HEK293 (cell line): ENCODE results near the gene PDGFC.

Source experiments
- CTCF ChIA-PET: fragments of 350-600 bp; formaldehyde crosslinking; extraction: SDS; loops from one replicate; lab custom pipeline; 2021; ENCODE audit warnings: antibody characterized with exemption; lab: Yijun Ruan, JAX
- POLR2A ChIA-PET: fragments of 300-600 bp; formaldehyde crosslinking; extraction: SDS; loops from one replicate; lab custom pipeline; 2020; ENCODE audit warnings: antibody characterized with exemption, inconsistent platforms; lab: Yijun Ruan, JAX
- H3K27ac ChIP-seq: fragments of 200-500 bp; sonication (Bioruptor generic); 2 replicates; pipeline ENCODE4 v1.5.1; 2014; ENCODE audit warnings: low read depth, low read length, control low read depth, inconsistent platforms; ENCODE audit errors: extremely low read depth
- H3K36me3 ChIP-seq, 2 experiments: fragments of 200-500 bp in 1 of 2; sonication (Bioruptor generic) in 1 of 2; 1 replicate in 1 of 2; 2 replicates in 1 of 2; pipeline ENCODE4 v1.5.1; 2014 to 2017; ENCODE audit warnings: inconsistent platforms in 2 of 2, low read length in 2 of 2; ENCODE audit not compliant: control insufficient read depth in 2 of 2, insufficient read depth in 1 of 2
- H3K4me1 ChIP-seq: fragments of 200-500 bp; sonication (Bioruptor generic); 2 replicates; pipeline ENCODE4 v1.5.1; 2014; ENCODE audit warnings: mild to moderate bottlenecking, low read length, inconsistent platforms; ENCODE audit not compliant: control insufficient read depth, insufficient read depth
- H3K4me3 ChIP-seq: 2 replicates; pipeline ENCODE4 v1.5.1; 2011; ENCODE audit warnings: low read depth, mild to moderate bottlenecking, control low read depth, low read length, moderate library complexity
- H3K9me3 ChIP-seq: fragments of 200-500 bp; sonication (Bioruptor generic); 2 replicates; pipeline ENCODE4 v1.5.1; 2014; ENCODE audit warnings: low read depth, low read length, inconsistent platforms; ENCODE audit not compliant: control insufficient read depth, insufficient read depth
- GFI1B ChIP-seq: fragments of 450-650 bp; formaldehyde crosslinking; IDR thresholded peaks from 2 replicates; pipeline ENCODE4 v1.5.1; 2016; ENCODE audit warnings: missing biosample characterization, missing genetic modification characterization
- KLF7 ChIP-seq: fragments of 450-650 bp; formaldehyde crosslinking; IDR thresholded peaks from 2 replicates; pipeline ENCODE4 v1.5.1; 2016; ENCODE audit warnings: missing biosample characterization, missing genetic modification characterization, borderline replicate concordance
- ZBTB7A ChIP-seq: fragments of 450-650 bp; formaldehyde crosslinking; IDR thresholded peaks from 2 replicates; pipeline ENCODE4 v1.5.1; 2016; ENCODE audit warnings: low read depth, missing biosample characterization, missing genetic modification characterization
- ZNF19 ChIP-seq: fragments of 450-650 bp; formaldehyde crosslinking; IDR thresholded peaks from 2 replicates; pipeline ENCODE4; 2016; ENCODE audit warnings: missing biosample characterization, missing genetic modification characterization, low read depth
- ZNF2 ChIP-seq: fragments of 450-650 bp; formaldehyde crosslinking; IDR thresholded peaks from 2 replicates; pipeline ENCODE4 v1.5.1; 2016; ENCODE audit warnings: missing biosample characterization, missing genetic modification characterization
- ZNF214 ChIP-seq: fragments of 450-650 bp; formaldehyde crosslinking; IDR thresholded peaks from 2 replicates; pipeline ENCODE4 v1.5.1; 2017; ENCODE audit warnings: missing biosample characterization, mild to moderate bottlenecking, missing genetic modification characterization, borderline replicate concordance
- ZNF248 ChIP-seq: fragments of 450-650 bp; formaldehyde crosslinking; IDR thresholded peaks from 2 replicates; pipeline ENCODE4 v1.5.1; 2017; ENCODE audit warnings: missing biosample characterization, missing genetic modification characterization
- ZNF404 ChIP-seq: fragments of 450-650 bp; formaldehyde crosslinking; IDR thresholded peaks from 2 replicates; pipeline ENCODE4 v1.5.1; 2017; ENCODE audit warnings: missing biosample characterization, missing genetic modification characterization
- ZNF48 ChIP-seq: fragments of 450-650 bp; formaldehyde crosslinking; IDR thresholded peaks from 2 replicates; pipeline ENCODE4 v1.5.1; 2016; ENCODE audit warnings: missing biosample characterization, missing genetic modification characterization
- ZNF510 ChIP-seq: fragments of 450-650 bp; formaldehyde crosslinking; IDR thresholded peaks from 2 replicates; pipeline ENCODE4 v1.5.1; 2018; ENCODE audit warnings: mild to moderate bottlenecking, missing genetic modification characterization, missing biosample characterization; ENCODE audit not compliant: insufficient replicate concordance
- ZNF514 ChIP-seq: fragments of 450-650 bp; formaldehyde crosslinking; IDR thresholded peaks from 2 replicates; pipeline ENCODE4 v1.5.1; 2016; ENCODE audit warnings: missing biosample characterization, missing genetic modification characterization
- ZNF626 ChIP-seq: fragments of 450-650 bp; sonication (Bioruptor Pico); formaldehyde crosslinking; IDR thresholded peaks from 2 replicates; pipeline ENCODE4 v1.5.1; 2018; ENCODE audit warnings: missing biosample characterization, missing genetic modification characterization, inconsistent platforms
- ZNF830 ChIP-seq: fragments of 450-650 bp; IDR thresholded peaks from 2 replicates; pipeline ENCODE4 v1.5.0; 2018; ENCODE audit warnings: missing biosample characterization, missing genetic modification characterization, low read depth, mild to moderate bottlenecking, moderate library complexity
- TF ChIP-seq, protein P1 (sequence below): fragments of 450-650 bp; formaldehyde crosslinking; IDR thresholded peaks from 2 replicates; pipeline ENCODE4 v1.5.1; 2016; ENCODE audit warnings: missing biosample characterization, missing genetic modification characterization
- TF ChIP-seq, protein P2 (sequence below): fragments of 450-650 bp; formaldehyde crosslinking; IDR thresholded peaks from 2 replicates; pipeline ENCODE4 v1.5.1; 2016; ENCODE audit warnings: missing biosample characterization, missing genetic modification characterization
- TF ChIP-seq, protein P3 (sequence below): fragments of 450-650 bp; formaldehyde crosslinking; IDR thresholded peaks from 2 replicates; pipeline ENCODE4 v1.5.1; 2017; ENCODE audit warnings: missing biosample characterization, missing genetic modification characterization

PDGFC gene

DNA sequence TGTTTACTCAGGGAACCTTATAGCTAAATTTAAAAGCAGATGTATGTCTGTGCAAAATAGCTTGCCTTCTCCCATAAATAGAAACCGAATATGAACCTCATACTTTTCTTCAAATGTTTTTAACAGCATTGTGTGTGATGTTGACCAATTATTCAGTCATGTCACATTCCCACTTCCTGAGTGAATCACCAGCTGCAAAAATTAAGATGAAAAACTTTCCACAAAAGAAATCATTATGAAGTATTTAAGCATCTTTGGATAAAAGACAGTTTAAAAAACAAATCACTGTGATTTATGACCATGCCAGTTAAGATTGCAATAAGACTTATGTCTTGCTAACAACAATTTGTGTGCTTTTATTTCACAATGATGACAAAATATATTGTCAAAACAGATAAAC is 220.1 kb downstream of the PDGFC start:
- Histone ChIP-seq H3K36me3 (no peaks in the 10 kb centered on the region), H3K4me3 (no peak overlapping the region), H3K4me1 (no peaks in the 10 kb centered on the region), H3K9me3 (no peaks in the 10 kb centered on the region), H3K27ac (no peak overlapping the region)
- ChIA-PET CTCF (interaction anchor here (0.6 kb wide), 1 partner anchor 212 kb away, joined by 5 read pairs; no protein-coding TSS in a partner anchor), POLR2A (no interaction called here)
- TF ChIP-seq, protein P1, sequence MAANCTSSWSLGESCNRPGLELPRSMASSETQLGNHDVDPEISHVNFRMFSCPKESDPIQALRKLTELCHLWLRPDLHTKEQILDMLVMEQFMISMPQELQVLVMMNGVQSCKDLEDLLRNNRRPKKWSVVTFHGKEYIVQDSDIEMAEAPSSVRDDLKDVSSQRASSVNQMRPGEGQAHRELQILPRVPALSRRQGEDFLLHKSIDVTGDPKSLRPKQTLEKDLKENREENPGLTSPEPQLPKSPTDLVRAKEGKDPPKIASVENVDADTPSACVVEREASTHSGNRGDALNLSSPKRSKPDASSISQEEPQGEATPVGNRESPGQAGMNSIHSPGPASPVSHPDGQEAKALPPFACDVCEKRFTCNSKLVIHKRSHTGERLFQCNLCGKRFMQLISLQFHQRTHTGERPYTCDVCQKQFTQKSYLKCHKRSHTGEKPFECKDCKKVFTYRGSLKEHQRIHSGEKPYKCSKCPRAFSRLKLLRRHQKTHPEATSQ (tag by site-specific recombination), result no peak
- TF ChIP-seq, protein P2, sequence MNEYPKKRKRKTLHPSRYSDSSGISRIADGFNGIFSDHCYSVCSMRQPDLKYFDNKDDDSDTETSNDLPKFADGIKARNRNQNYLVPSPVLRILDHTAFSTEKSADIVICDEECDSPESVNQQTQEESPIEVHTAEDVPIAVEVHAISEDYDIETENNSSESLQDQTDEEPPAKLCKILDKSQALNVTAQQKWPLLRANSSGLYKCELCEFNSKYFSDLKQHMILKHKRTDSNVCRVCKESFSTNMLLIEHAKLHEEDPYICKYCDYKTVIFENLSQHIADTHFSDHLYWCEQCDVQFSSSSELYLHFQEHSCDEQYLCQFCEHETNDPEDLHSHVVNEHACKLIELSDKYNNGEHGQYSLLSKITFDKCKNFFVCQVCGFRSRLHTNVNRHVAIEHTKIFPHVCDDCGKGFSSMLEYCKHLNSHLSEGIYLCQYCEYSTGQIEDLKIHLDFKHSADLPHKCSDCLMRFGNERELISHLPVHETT (tag by site-specific recombination), result no peak
- TF ChIP-seq ZNF248, result no peak
- TF ChIP-seq KLF7 (tag by site-specific recombination), result no peak
- TF ChIP-seq ZNF514 (tag by site-specific recombination), result no peak
- TF ChIP-seq ZNF48 (tag by site-specific recombination), result no peak
- no peak for TF ChIP-seq ZNF830 (tag by site-specific recombination)
- no peak for TF ChIP-seq ZNF19
- no peak for TF ChIP-seq ZNF626 (tag by site-specific recombination)
- TF ChIP-seq ZNF510 (tag by site-specific recombination), result no peak

DNA sequence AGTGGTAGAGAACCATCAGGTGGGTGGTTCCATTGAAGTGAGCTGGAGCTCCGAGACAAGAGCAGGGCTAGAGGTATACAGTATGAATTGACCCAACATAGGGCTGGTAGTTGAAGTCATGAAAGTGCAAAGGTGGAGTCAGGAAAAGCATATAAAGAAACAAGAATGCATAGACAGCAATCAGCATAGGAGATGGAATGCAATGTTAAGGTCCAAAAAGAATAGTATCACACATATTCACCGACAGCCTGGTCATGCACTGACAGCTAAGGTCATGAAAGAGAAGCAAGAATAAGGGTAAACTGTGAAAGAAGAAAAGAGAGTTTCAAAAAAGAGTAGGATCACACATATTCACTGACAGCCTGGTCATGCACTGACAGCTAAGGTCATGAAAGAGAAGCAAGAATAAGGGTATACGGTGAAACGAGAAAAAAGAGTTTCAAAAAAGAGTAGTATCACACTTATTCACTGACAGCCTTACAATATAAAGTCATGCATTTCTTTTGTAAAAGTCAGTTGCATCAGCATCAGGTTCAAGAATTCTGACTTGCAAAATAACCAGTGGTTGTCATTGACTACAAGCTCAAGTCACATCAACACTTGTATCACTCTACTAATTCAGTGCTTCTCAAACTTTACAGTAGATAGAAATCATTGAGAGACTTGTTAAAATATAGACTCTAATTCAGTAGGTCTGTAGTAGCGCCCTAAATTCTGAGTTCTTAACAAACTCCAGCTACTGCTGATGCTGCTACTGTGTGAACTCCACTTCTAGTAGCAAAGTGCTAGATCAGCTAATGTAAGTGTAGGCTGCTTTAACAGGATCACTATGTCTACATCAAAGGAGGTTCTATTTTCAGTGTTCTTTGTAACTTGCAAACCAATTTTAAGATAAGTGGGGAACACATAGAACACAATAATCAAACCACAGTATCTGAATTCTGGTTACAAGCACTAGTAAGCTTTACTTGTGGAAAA is 221.9 kb downstream of the PDGFC start:
- no peak overlapping the region for H3K4me3 ChIP-seq
- TF ChIP-seq, protein P3, sequence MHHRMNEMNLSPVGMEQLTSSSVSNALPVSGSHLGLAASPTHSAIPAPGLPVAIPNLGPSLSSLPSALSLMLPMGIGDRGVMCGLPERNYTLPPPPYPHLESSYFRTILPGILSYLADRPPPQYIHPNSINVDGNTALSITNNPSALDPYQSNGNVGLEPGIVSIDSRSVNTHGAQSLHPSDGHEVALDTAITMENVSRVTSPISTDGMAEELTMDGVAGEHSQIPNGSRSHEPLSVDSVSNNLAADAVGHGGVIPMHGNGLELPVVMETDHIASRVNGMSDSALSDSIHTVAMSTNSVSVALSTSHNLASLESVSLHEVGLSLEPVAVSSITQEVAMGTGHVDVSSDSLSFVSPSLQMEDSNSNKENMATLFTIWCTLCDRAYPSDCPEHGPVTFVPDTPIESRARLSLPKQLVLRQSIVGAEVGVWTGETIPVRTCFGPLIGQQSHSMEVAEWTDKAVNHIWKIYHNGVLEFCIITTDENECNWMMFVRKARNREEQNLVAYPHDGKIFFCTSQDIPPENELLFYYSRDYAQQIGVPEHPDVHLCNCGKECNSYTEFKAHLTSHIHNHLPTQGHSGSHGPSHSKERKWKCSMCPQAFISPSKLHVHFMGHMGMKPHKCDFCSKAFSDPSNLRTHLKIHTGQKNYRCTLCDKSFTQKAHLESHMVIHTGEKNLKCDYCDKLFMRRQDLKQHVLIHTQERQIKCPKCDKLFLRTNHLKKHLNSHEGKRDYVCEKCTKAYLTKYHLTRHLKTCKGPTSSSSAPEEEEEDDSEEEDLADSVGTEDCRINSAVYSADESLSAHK (tag by site-specific recombination), result no peak
- no peak for TF ChIP-seq ZBTB7A (tag by site-specific recombination)
- no peak for TF ChIP-seq ZNF214 (tag by site-specific recombination)
- TF ChIP-seq ZNF404 (tag by site-specific recombination), result no peak
- TF ChIP-seq ZNF2 (tag by site-specific recombination), result no peak
- no peak for TF ChIP-seq GFI1B (tag by site-specific recombination)
- TF ChIP-seq, all 188 proteins: peak for 0
- ChIA-PET POLR2A (no interaction called here), CTCF (interaction anchor here (0.6 kb wide), 1 partner anchor 1343 kb away, joined by 5 read pairs; no protein-coding TSS in a partner anchor)
- no peaks in the 10 kb centered on the region for H3K36me3 ChIP-seq
- no peaks in the 10 kb centered on the region for H3K4me1 ChIP-seq
- no peak overlapping the region for H3K27ac ChIP-seq
- no peaks in the 10 kb centered on the region for H3K9me3 ChIP-seq
